SK-N-SH (cell line): ENCODE measurements around the gene MYOCD. TPM values are rescaled to one million over a fixed set of nuclear protein-coding genes. Genes with fewer than 3 reads are reported as not detected.

Experiments used
- CTCF ChIA-PET: fragments of 300-600, 350-600 bp; formaldehyde crosslinking; extraction: SDS; loops from one replicate; lab custom pipeline; 2021; lab: Yijun Ruan, JAX
- POLR2A ChIA-PET: fragments of 350-600 bp; sonication (Branson Sonifier 250); formaldehyde crosslinking; extraction: SDS; loops from one replicate; lab custom pipeline; 2020; ENCODE audit warnings: antibody characterized with exemption, inconsistent platforms; lab: Yijun Ruan, JAX
- DNase-seq: peaks from one replicate; pipeline ENCODE4 v3.0.0; 2012
- H2AFZ ChIP-seq: fragments of 200-600 bp; sonication (generic); 2 replicates; pipeline ENCODE4 v1.8.1; 2016; ENCODE audit warnings: antibody characterized with exemption, mild to moderate bottlenecking, low read depth
- H3F3A ChIP-seq: fragments of 200-600 bp; sonication (generic); replicated peaks from 2 replicates; pipeline ENCODE3; 2016; ENCODE audit warnings: antibody characterized with exemption, mild to moderate bottlenecking; ENCODE audit not compliant: insufficient read depth
- H3K27ac ChIP-seq, 2 experiments: fragments of 200-500 bp in 1 of 2; fragments of 200-600 bp in 1 of 2; sonication (Bioruptor generic) in 1 of 2; sonication (generic), shearing (Covaris generic) in 1 of 2; 2 replicates each; pipeline versions ENCODE4 v1.5.1 to v1.6.1; 2014 to 2016; ENCODE audit warnings: low read depth in 2 of 2, inconsistent platforms in 1 of 2, low read length in 1 of 2, mild to moderate bottlenecking in 1 of 2, mixed read lengths in 1 of 2
- H3K27me3 ChIP-seq: fragments of 200-600 bp; sonication (generic), shearing (Covaris generic); 2 replicates; pipeline ENCODE4 v1.6.1; 2016; ENCODE audit warnings: mixed run types; ENCODE audit not compliant: insufficient read depth
- H3K36me3 ChIP-seq, 2 experiments: fragments of 200-500 bp in 1 of 2; fragments of 200-600 bp in 1 of 2; sonication (Bioruptor generic) in 1 of 2; sonication (generic) in 1 of 2; replicated peaks in 1 of 2; 2 replicates each; pipeline versions ENCODE3 to v1.5.1; 2014 to 2016; ENCODE audit warnings: low read length in 1 of 2, mild to moderate bottlenecking in 1 of 2; ENCODE audit not compliant: insufficient read depth in 2 of 2, control insufficient read depth in 1 of 2
- H3K4me1 ChIP-seq, 2 experiments: fragments of 200-500 bp in 1 of 2; fragments of 200-600 bp in 1 of 2; sonication (Bioruptor generic) in 1 of 2; sonication (generic), shearing (Covaris generic) in 1 of 2; 2 replicates each; pipeline versions ENCODE4 v1.5.1 to v1.6.1; 2014 to 2016; ENCODE audit warnings: low read depth in 1 of 2, low read length in 1 of 2, mixed run types in 1 of 2; ENCODE audit not compliant: insufficient read depth in 2 of 2, control insufficient read depth in 1 of 2
- H3K4me2 ChIP-seq: fragments of 200-600 bp; sonication (generic), shearing (Covaris generic); 2 replicates; pipeline ENCODE4 v1.6.1; 2017; ENCODE audit warnings: mixed run types
- H3K4me3 ChIP-seq, 2 experiments: fragments of 200-500 bp in 1 of 2; fragments of 200-600 bp in 1 of 2; sonication (Bioruptor generic) in 1 of 2; sonication (generic), shearing (Covaris generic) in 1 of 2; 2 replicates each; pipeline versions ENCODE4 v1.5.1 to v1.8.1; 2014 to 2016; ENCODE audit warnings: low read depth in 2 of 2, inconsistent platforms in 1 of 2, low read length in 1 of 2, mild to moderate bottlenecking in 1 of 2, mixed read lengths in 1 of 2, moderate library complexity in 1 of 2
- H3K79me2 ChIP-seq: fragments of 200-600 bp; sonication (generic); 2 replicates; pipeline ENCODE4 v1.8.1; 2017; ENCODE audit warnings: mild to moderate bottlenecking; ENCODE audit not compliant: insufficient read depth
- H3K9ac ChIP-seq: fragments of 200-600 bp; sonication (generic); 2 replicates; pipeline ENCODE4 v1.6.1; 2017; ENCODE audit warnings: mixed run types
- H3K9me2 ChIP-seq: fragments of 200-600 bp; sonication (generic); 2 replicates; pipeline ENCODE4 v1.6.1; 2017; ENCODE audit warnings: mixed run types
- H3K9me3 ChIP-seq: fragments of 200-600 bp; sonication (generic); 2 replicates; pipeline ENCODE4 v1.6.1; 2017; ENCODE audit warnings: mixed run types, mild to moderate bottlenecking, moderate library complexity
- H4K20me1 ChIP-seq: fragments of 200-600 bp; sonication (generic); 2 replicates; pipeline ENCODE4 v1.6.1; 2017; ENCODE audit warnings: mild to moderate bottlenecking, mixed run types; ENCODE audit not compliant: insufficient read depth
- EP300 ChIP-seq, 2 experiments: IDR thresholded peaks; 2 replicates each; pipeline versions ENCODE4 v1.4.0 to v1.6.1; 2012; ENCODE audit warnings: borderline replicate concordance in 1 of 2, low read depth in 1 of 2, low read length in 1 of 2
- FOSL2 ChIP-seq: IDR thresholded peaks from 2 replicates; pipeline ENCODE4 v1.4.0; 2012; ENCODE audit warnings: low read depth, mild to moderate bottlenecking, moderate library complexity, borderline replicate concordance
- GABPA ChIP-seq: IDR thresholded peaks from 2 replicates; pipeline ENCODE4 v1.4.0; 2012; ENCODE audit warnings: low read depth, mild to moderate bottlenecking
- NRF1 ChIP-seq: IDR thresholded peaks from 2 replicates; pipeline ENCODE4 v1.6.1; 2012; ENCODE audit warnings: low read depth, mild to moderate bottlenecking, low read length
- POLR2AphosphoS5 ChIP-seq: IDR thresholded peaks from 2 replicates; pipeline ENCODE4 v1.6.1; 2012; ENCODE audit warnings: low read depth, low read length
- RCOR1 ChIP-seq: fragments of 150-350 bp; IDR thresholded peaks from 2 replicates; pipeline ENCODE4 v1.6.1; 2017; ENCODE audit warnings: antibody characterized with exemption, low read length
- RFX5 ChIP-seq: IDR thresholded peaks from 2 replicates; pipeline ENCODE4 v1.6.1; 2012; ENCODE audit warnings: mild to moderate bottlenecking, improper control_type of control experiment, low read length
- RXRA ChIP-seq: IDR thresholded peaks from 2 replicates; pipeline ENCODE4 v1.4.0; 2012; ENCODE audit warnings: low read depth, mild to moderate bottlenecking, borderline replicate concordance
- TAF1 ChIP-seq: IDR thresholded peaks from 2 replicates; pipeline ENCODE4 v1.6.1; 2012; ENCODE audit warnings: low read depth, mild to moderate bottlenecking, low read length, moderate library complexity, borderline replicate concordance
- TCF12 ChIP-seq: IDR thresholded peaks from 2 replicates; pipeline ENCODE4 v1.4.0; 2012
- TEAD4 ChIP-seq: IDR thresholded peaks from 2 replicates; pipeline ENCODE4 v1.4.0; 2012; ENCODE audit warnings: mild to moderate bottlenecking, borderline replicate concordance; ENCODE audit not compliant: insufficient read depth
- YY1 ChIP-seq: IDR thresholded peaks from 2 replicates; pipeline ENCODE4 v1.4.0; 2012; ENCODE audit warnings: low read depth, mild to moderate bottlenecking
- WGBS: methylation state at CpG from one replicate; pipeline ENCODE4 v1.1.6; 2017; ENCODE audit warnings: low lambda C conversion rate; 5-methylcytosine and 5-hydroxymethylcytosine counted together
- polyA plus RNA-seq, 3 experiments: library from polyadenylated mRNA; depleted of rRNA; stranded (reverse); fragments of >200 nt; gene quantifications; 2 replicates each; pipeline ENCODE4 v1.2.3, GENCODE V29; 2012
- TF ChIP-seq, protein P1 (sequence below): fragments of 150-350 bp; IDR thresholded peaks from 2 replicates; pipeline ENCODE4 v1.6.1; 2017; ENCODE audit warnings: antibody characterized with exemption, low read length, low read depth, borderline replicate concordance
- TF ChIP-seq, protein P2 (sequence below): IDR thresholded peaks from 2 replicates; pipeline ENCODE4; 2012
- TF ChIP-seq, protein P3 (sequence below): IDR thresholded peaks from 2 replicates; pipeline ENCODE4 v1.4.0; 2012; ENCODE audit warnings: low read depth
- TF ChIP-seq, protein P4 (sequence below): IDR thresholded peaks from 2 replicates; pipeline ENCODE4 v1.6.1; 2012; ENCODE audit warnings: mild to moderate bottlenecking, low read depth, low read length, moderate library complexity

MYOCD gene
- polyA plus RNA-seq, 1 of the 3 experiments (the other 2 are of a cell fraction): not detected

DNA sequence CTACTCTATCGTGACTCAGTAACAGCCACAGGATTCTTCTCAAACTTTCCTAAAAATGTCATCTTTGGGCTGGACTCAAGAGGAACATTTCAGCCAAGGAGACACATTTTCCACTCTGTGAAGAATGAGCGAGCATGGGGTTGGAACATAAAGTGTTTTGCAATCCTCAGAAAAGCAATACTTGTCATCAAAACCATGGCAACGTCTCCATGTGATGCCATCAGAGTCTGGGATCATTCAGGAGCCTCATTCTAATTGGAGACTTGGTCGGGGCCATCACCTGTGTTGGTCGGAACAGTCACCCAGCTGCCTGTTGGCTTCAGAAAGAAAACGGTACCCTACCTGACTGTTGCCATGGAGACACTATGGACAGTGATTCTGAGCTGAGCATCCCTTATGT is 25.5 kb downstream of the MYOCD start:
- no peak for DNase-seq
- CTCF ChIA-PET: no interaction called here
- H3K4me3 ChIP-seq: no peak overlapping the region
- H3K9me3 ChIP-seq: no peaks in the 10 kb centered on the region
- H3K27me3 ChIP-seq: no peaks in the 10 kb centered on the region
- H3K9me2 ChIP-seq: no peaks in the 10 kb centered on the region
- no peaks in the 10 kb centered on the region for H3K4me1 ChIP-seq
- no peak overlapping the region for H3K4me2 ChIP-seq
- H4K20me1 ChIP-seq: no peaks in the 10 kb centered on the region
- H3K79me2 ChIP-seq: no peaks in the 10 kb centered on the region
- TF ChIP-seq POLR2AphosphoS5: no peak
- TF ChIP-seq RCOR1: no peak
- TF ChIP-seq, protein P1, sequence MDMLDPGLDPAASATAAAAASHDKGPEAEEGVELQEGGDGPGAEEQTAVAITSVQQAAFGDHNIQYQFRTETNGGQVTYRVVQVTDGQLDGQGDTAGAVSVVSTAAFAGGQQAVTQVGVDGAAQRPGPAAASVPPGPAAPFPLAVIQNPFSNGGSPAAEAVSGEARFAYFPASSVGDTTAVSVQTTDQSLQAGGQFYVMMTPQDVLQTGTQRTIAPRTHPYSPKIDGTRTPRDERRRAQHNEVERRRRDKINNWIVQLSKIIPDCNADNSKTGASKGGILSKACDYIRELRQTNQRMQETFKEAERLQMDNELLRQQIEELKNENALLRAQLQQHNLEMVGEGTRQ: no peak
- TF ChIP-seq, protein P2, sequence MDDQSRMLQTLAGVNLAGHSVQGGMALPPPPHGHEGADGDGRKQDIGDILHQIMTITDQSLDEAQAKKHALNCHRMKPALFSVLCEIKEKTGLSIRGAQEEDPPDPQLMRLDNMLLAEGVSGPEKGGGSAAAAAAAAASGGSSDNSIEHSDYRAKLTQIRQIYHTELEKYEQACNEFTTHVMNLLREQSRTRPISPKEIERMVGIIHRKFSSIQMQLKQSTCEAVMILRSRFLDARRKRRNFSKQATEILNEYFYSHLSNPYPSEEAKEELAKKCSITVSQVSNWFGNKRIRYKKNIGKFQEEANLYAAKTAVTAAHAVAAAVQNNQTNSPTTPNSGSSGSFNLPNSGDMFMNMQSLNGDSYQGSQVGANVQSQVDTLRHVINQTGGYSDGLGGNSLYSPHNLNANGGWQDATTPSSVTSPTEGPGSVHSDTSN: no peak
- TF ChIP-seq, protein P3, sequence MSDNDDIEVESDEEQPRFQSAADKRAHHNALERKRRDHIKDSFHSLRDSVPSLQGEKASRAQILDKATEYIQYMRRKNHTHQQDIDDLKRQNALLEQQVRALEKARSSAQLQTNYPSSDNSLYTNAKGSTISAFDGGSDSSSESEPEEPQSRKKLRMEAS: no peak
- no peak for TF ChIP-seq RFX5
- TF ChIP-seq GABPA: no peak
- TF ChIP-seq, protein P4, sequence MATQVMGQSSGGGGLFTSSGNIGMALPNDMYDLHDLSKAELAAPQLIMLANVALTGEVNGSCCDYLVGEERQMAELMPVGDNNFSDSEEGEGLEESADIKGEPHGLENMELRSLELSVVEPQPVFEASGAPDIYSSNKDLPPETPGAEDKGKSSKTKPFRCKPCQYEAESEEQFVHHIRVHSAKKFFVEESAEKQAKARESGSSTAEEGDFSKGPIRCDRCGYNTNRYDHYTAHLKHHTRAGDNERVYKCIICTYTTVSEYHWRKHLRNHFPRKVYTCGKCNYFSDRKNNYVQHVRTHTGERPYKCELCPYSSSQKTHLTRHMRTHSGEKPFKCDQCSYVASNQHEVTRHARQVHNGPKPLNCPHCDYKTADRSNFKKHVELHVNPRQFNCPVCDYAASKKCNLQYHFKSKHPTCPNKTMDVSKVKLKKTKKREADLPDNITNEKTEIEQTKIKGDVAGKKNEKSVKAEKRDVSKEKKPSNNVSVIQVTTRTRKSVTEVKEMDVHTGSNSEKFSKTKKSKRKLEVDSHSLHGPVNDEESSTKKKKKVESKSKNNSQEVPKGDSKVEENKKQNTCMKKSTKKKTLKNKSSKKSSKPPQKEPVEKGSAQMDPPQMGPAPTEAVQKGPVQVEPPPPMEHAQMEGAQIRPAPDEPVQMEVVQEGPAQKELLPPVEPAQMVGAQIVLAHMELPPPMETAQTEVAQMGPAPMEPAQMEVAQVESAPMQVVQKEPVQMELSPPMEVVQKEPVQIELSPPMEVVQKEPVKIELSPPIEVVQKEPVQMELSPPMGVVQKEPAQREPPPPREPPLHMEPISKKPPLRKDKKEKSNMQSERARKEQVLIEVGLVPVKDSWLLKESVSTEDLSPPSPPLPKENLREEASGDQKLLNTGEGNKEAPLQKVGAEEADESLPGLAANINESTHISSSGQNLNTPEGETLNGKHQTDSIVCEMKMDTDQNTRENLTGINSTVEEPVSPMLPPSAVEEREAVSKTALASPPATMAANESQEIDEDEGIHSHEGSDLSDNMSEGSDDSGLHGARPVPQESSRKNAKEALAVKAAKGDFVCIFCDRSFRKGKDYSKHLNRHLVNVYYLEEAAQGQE: no peak
- TF ChIP-seq NRF1: no peak
- no peak for TF ChIP-seq YY1
- no peak for TF ChIP-seq TAF1
- no peak for TF ChIP-seq TCF12
- TF ChIP-seq FOSL2: no peak
- TF ChIP-seq TEAD4: no peak
- no peak for TF ChIP-seq RXRA
- TF ChIP-seq EP300 (IDR thresholded peaks at IDR 0.05; ENCODE audit: borderline replicate concordance in 1 of 2, low read depth in 1 of 2, low read length in 1 of 2): no peak
- WGBS: 6% methylated on average over 6 of the region's 6 CpGs
- H3K27ac ChIP-seq: no peak overlapping the region
- POLR2A ChIA-PET: no interaction called here
- no peak overlapping the region for H2AFZ ChIP-seq
- no peaks in the 10 kb centered on the region for H3F3A ChIP-seq
- H3K36me3 ChIP-seq: no peaks in the 10 kb centered on the region
- H3K9ac ChIP-seq: no peak overlapping the region
